Activated CD8-positive, alpha-beta memory T cell treated with anti-CD3 and anti-CD28 coated beads for 48 hours (primary cell): ENCODE results near the gene TNNI2.
"Not testable (repeated sequence)": the region's sequence is repeated elsewhere in the genome, so short reads cannot be mapped to it uniquely, and the experiment has no call there.

ENCODE experiments used
- DNase-seq, 3 experiments: peaks; one replicate each; pipeline ENCODE4 v3.0.0-alpha.2; 2020; ENCODE audit warnings: low read depth in 2 of 3, low spot score in 2 of 3

TNNI2 gene

GRCh38 chr11:1871531-1871930 is 32.8 kb downstream of the TNNI2 start:
- no peak for DNase-seq

GRCh38 chr11:1872267-1872985 is 33.6 kb downstream of the TNNI2 start:
- no peak for DNase-seq

- no peak for DNase-seq
Observed at GRCh38 chr11:1873048-1873812, 34.4 kb downstream of the TNNI2 start.

GRCh38 chr11:1873813-1874150 is 35.0 kb downstream of the TNNI2 start:
- DNase-seq: not testable (repeated sequence)

GRCh38 chr11:1874441-1875092 is 35.8 kb downstream of the TNNI2 start:
- DNase-seq: not testable (repeated sequence)

- no peak for DNase-seq
Observed at GRCh38 chr11:1875093-1875850, 36.5 kb downstream of the TNNI2 start.

GRCh38 chr11:1875851-1876301 is 37.1 kb downstream of the TNNI2 start:
- not testable (repeated sequence) for DNase-seq

GRCh38 chr11:1876361-1877063 is 37.7 kb downstream of the TNNI2 start:
- DNase-seq: peak in 1 of 3 experiments; percentile 8

GRCh38 chr11:1877211-1878136 is 38.7 kb downstream of the TNNI2 start:
- no peak for DNase-seq

GRCh38 chr11:1878137-1879031 is 39.6 kb downstream of the TNNI2 start:
- no peak for DNase-seq

- DNase-seq: peak in 1 of 3 experiments; percentile 1
Observed at GRCh38 chr11:1879342-1879940, 40.7 kb downstream of the TNNI2 start.

GRCh38 chr11:1879941-1880720 is 41.4 kb downstream of the TNNI2 start:
- DNase-seq: no peak

GRCh38 chr11:1880746-1881441 is 42.1 kb downstream of the TNNI2 start:
- DNase-seq: no peak

- DNase-seq: peak in 1 of 3 experiments; percentile 3
Observed at GRCh38 chr11:1881442-1882264, 42.9 kb downstream of the TNNI2 start.

GRCh38 chr11:1882265-1883238 is 43.8 kb downstream of the TNNI2 start:
- peak; percentile 47 to 79 (median 79) for DNase-seq
